CD4-positive, alpha-beta T cell treated with Interleukin-4 for 4 hours (primary cell): ENCODE results near the gene BOD1L1.
"Not testable (repeated sequence)": the region's sequence is repeated elsewhere in the genome, so short reads cannot be mapped to it uniquely, and the experiment has no call there.

ENCODE experiments used
- DNase-seq: peaks from one replicate; pipeline ENCODE4 v3.0.0-alpha.2; 2020

The BOD1L1 gene

GRCh38 chr4:13618212-13618806, 9.2 kb downstream of the BOD1L1 start:
- no peak for DNase-seq

- DNase-seq, result no peak
Measured at GRCh38 chr4:13617801-13618200, 9.7 kb downstream of the BOD1L1 start.

- DNase-seq, result no peak
Measured at GRCh38 chr4:13616597-13616996, 10.9 kb downstream of the BOD1L1 start.

- DNase-seq, result no peak
Measured at GRCh38 chr4:13615161-13615560, 12.4 kb downstream of the BOD1L1 start.

GRCh38 chr4:13612569-13612968, 15.0 kb downstream of the BOD1L1 start:
- DNase-seq, result no peak

- no peak for DNase-seq
Measured at GRCh38 chr4:13611283-13611842, 16.2 kb downstream of the BOD1L1 start.

GRCh38 chr4:13605330-13605729, 22.2 kb downstream of the BOD1L1 start:
- DNase-seq, result no peak

- no peak for DNase-seq
Measured at GRCh38 chr4:13601848-13602247, 25.7 kb downstream of the BOD1L1 start.

- DNase-seq, result no peak
Measured at GRCh38 chr4:13601048-13601447, 26.5 kb downstream of the BOD1L1 start.

- no peak for DNase-seq
Measured at GRCh38 chr4:13599159-13599558, 28.4 kb downstream of the BOD1L1 start.

GRCh38 chr4:13597604-13598003, 29.9 kb downstream of the BOD1L1 start:
- DNase-seq, result no peak

GRCh38 chr4:13597141-13597540, 30.4 kb downstream of the BOD1L1 start:
- DNase-seq, result no peak

- no peak for DNase-seq
Measured at GRCh38 chr4:13592220-13592619, 35.3 kb downstream of the BOD1L1 start.

GRCh38 chr4:13590766-13591165, 36.8 kb downstream of the BOD1L1 start:
- no peak for DNase-seq

- no peak for DNase-seq
Measured at GRCh38 chr4:13588954-13589353, 38.6 kb downstream of the BOD1L1 start.

- no peak for DNase-seq
Measured at GRCh38 chr4:13584481-13584880, 43.0 kb downstream of the BOD1L1 start.

GRCh38 chr4:13580036-13580435, 47.5 kb downstream of the BOD1L1 start:
- DNase-seq, result no peak

GRCh38 chr4:13577660-13578059, 49.9 kb downstream of the BOD1L1 start:
- DNase-seq, result no peak

GRCh38 chr4:13570916-13571315, 56.6 kb downstream of the BOD1L1 start:
- no peak for DNase-seq

GRCh38 chr4:13567125-13567524, 60.4 kb downstream of the BOD1L1 start:
- DNase-seq, result no peak

GRCh38 chr4:13562876-13563275, 64.6 kb downstream of the BOD1L1 start:
- DNase-seq, result no peak

- DNase-seq, result no peak
Measured at GRCh38 chr4:13561673-13562072, 65.9 kb downstream of the BOD1L1 start.

- not testable (repeated sequence) for DNase-seq
Measured at GRCh38 chr4:13560111-13560510, 67.4 kb downstream of the BOD1L1 start.

- no peak for DNase-seq
Measured at GRCh38 chr4:13559413-13559812, 68.1 kb downstream of the BOD1L1 start.

GRCh38 chr4:13558881-13559280, 68.6 kb downstream of the BOD1L1 start:
- DNase-seq, result no peak
